Astrocyte of the spinal cord (primary cell): Measurements from ENCODE around the gene KLHL35.

ENCODE experiments used
- DNase-seq: peaks from one replicate; pipeline ENCODE4 v3.0.0; 2011; ENCODE audit warnings: low read depth, low spot score
- H3K4me3 ChIP-seq: 2 replicates; pipeline ENCODE4 v1.5.1; 2011; ENCODE audit warnings: low read depth, mild to moderate bottlenecking, low read length, moderate library complexity
- in situ Hi-C: cut with HindIII; loops from 2 replicates; pipeline ENCODE4 v1.10.0; 2017; ENCODE audit warnings: low sequenced_read_pairs
- TF ChIP-seq, protein P1 (sequence below): IDR thresholded peaks from 2 replicates; pipeline ENCODE4 v1.5.1; 2012; ENCODE audit warnings: low read depth, mild to moderate bottlenecking, low read length, inconsistent platforms

The KLHL35 gene

DNA sequence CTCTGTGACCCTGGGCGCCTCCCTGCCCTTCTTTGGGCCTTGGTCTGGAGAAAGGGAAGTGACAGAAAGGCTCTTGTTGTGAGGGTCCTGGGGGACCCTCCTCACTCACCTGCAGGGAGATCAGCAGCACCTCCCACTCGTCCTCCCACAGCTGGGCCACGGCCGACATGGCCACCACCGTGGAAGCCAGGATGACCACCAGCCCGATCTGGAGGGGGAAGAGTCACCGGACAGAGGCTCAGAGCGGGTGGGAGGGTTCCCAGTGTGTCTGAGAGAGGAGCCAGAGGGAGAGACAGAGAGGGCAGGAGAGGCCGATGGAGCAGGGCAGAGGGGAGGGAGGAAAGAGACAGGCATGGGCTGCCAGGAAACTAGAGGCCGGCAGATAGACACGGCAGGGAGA lies 16.8 kb upstream of the KLHL35 start:
- DNase-seq: no peak
- TF ChIP-seq, protein P1, sequence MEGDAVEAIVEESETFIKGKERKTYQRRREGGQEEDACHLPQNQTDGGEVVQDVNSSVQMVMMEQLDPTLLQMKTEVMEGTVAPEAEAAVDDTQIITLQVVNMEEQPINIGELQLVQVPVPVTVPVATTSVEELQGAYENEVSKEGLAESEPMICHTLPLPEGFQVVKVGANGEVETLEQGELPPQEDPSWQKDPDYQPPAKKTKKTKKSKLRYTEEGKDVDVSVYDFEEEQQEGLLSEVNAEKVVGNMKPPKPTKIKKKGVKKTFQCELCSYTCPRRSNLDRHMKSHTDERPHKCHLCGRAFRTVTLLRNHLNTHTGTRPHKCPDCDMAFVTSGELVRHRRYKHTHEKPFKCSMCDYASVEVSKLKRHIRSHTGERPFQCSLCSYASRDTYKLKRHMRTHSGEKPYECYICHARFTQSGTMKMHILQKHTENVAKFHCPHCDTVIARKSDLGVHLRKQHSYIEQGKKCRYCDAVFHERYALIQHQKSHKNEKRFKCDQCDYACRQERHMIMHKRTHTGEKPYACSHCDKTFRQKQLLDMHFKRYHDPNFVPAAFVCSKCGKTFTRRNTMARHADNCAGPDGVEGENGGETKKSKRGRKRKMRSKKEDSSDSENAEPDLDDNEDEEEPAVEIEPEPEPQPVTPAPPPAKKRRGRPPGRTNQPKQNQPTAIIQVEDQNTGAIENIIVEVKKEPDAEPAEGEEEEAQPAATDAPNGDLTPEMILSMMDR: no peak
- in situ Hi-C loops: no loop called here
- no peak overlapping the region for H3K4me3 ChIP-seq

GRCh38 chr11:75449271-75449670 lies 16.3 kb upstream of the KLHL35 start:
- no peak for DNase-seq
- no peak overlapping the region for H3K4me3 ChIP-seq
- in situ Hi-C loops: no loop called here
- TF ChIP-seq, protein P1: no peak

GRCh38 chr11:75447415-75447814 lies 14.4 kb upstream of the KLHL35 start:
- in situ Hi-C loops: no loop called here
- DNase-seq: no peak
- no peak overlapping the region for H3K4me3 ChIP-seq
- TF ChIP-seq, protein P1: no peak

GRCh38 chr11:75445315-75445953 lies 12.4 kb upstream of the KLHL35 start:
- in situ Hi-C loops: no loop called here
- no peak overlapping the region for H3K4me3 ChIP-seq
- DNase-seq: peak; percentile 40
- TF ChIP-seq, protein P1: peak; percentile 93

- no peak for DNase-seq
These were observed 10.0 kb upstream of the KLHL35 start for GRCh38 chr11:75443043-75443442.

DNA sequence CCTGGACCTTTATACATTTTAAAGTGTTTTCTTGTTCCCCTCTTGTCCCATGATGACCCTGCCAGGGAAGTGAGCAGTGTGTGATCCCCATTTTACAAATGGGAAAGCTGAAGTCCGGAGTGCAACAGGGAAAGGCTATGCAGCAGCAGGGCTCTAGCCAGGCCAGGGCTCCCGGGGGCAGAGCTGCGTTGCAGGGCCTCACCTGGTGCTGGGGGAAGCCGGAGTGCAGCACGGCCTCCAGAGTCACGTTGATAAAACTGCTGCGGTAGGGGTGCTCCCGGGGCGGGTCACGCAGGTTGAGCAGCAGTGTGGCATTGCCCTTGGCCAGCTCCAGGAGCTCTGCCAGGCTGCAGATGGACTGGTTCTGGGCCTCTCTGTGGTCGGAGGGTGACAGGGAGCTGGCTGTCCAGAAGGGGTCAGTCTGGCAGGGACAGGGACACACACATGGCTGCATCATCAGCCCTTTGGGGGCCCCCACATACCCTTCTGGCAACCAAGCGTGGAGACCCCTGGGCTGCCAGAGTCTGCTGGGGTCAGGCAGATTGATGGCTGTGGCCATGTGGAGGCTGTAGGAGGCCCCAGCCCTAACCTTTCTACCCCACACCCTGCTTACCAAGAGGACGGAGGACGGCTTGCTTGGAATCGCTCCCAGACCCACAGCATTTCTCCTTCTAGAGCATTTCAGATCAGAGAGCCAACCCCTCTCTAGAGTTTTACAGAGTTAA lies 9.3 kb upstream of the KLHL35 start:
- H3K4me3 ChIP-seq: no peak overlapping the region
- DNase-seq: no peak
- TF ChIP-seq, protein P1: no peak
- in situ Hi-C loops: no loop called here

More at GRCh38 chr11:75443043-75443442, 10.0 kb upstream of the KLHL35 start:
- in situ Hi-C loops: no loop called here
- TF ChIP-seq, protein P1: no peak
- H3K4me3 ChIP-seq: no peak overlapping the region
